Measurements from ENCODE around the gene CD8A. TPM values are rescaled to one million over a fixed set of nuclear protein-coding genes. Genes with fewer than 3 reads are reported as not detected.

The CD8A gene
- polyA plus RNA-seq, 3 donors = 0.62 to 4.1 (median 1.7) TPM

- WGBS, 3 donors = 92 to 95% (median 93%) methylated on average over 4 of the region's 4 CpGs
- H3K27ac ChIP-seq (ENCODE audit: low read depth, low read length) = no peak overlapping the region
Measured at GRCh38 chr2:86818114-86818801, 27.5 kb upstream of the CD8A start.

- WGBS, 3 donors = 29 to 63% (median 60%) methylated on average over 1 of the region's 1 CpG
- no peak overlapping the region for H3K27ac ChIP-seq (ENCODE audit: low read depth, low read length)
Measured at GRCh38 chr2:86815611-86816010, 24.9 kb upstream of the CD8A start.

DNA sequence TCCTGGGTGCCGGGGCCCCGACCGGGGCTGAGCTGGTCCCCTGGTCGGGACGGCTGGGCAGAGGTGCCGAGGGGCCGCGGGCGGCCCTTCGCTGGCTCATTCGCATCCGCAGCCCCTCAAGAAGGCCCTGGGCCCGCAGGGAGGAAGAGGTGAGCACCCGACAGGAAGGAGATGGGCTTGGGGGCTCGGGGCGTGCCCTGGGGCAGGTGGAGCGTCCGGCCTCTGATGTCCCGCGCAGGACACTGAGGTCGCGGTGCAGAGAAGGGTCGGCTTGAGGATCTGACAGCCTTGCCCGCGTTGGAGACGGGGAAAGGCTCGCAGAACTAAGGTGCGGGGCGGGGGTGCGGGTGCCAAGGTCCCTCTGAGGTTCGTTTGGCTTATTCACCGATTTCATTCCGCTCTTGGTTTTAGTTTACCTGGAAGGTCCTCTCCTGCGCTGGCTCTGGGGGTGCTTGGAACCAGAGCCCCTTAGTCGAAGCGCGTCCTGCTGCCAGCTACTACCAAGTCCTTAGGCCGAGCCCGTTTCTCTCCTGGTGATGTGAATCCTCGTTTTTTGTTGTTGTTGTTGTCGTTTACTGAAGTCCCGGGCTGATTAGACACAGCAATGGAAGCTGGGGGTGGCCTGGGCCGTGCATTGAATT is 18.9 kb upstream of the CD8A start:
- no peak overlapping the region for H3K27ac ChIP-seq (ENCODE audit: low read depth, low read length)
- 24 to 32% (median 30%) methylated on average over 37 to 43 of the region's 43 CpGs for WGBS, 3 donors

DNA sequence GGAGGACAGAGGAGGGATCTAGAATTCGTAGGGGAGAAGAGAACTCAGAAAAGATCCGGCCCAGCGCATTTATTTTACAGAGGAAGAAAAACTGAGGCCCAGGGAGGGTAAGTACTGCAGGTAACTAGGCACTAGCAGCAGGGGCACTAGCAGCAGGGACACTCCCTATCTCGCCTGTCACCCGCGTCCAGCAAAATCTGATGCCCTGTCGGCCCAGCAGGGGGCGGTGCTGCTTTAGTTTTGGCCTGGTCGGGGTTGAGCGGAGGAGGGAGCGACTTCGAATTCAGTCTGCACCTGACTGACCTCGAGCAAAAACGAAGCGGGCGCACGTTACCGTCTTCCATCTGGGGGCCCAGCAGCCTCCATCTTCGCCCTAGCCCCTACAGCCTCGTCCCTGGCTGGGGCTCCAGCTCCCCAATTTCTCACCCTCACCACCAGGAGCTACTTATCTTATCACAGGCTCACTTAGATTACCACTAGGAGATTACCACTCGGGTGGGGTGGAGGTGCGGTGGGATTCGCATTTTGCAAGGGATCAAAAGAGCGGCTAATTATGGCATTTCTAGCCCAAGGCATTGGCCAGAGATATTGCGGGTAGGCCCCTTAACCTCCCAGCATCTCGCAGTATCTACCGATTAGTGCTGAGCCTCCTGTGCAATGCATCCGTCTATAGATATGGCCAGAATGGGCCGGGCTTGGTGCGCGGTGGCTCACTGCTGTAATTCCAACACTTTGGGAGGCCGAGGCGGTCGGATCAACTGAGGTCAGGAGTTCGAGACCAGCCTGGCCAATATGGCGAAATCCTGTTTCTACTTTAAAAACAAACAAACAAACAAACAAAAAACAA is 17.8 kb upstream of the CD8A start:
- 10 to 18% (median 13%) methylated on average over 36 of the region's 36 CpGs for WGBS, 3 donors

GRCh38 chr2:86807468-86808275 is 17.0 kb upstream of the CD8A start:
- no peak overlapping the region for H3K27ac ChIP-seq (ENCODE audit: low read depth, low read length)
- WGBS, 3 donors = 0 to 2% (median 1%) methylated on average over 51 of the region's 51 CpGs

More for the DNA sequence above, 17.8 kb upstream of the CD8A start:
- no peak overlapping the region for H3K27ac ChIP-seq (ENCODE audit: low read depth, low read length)

DNA sequence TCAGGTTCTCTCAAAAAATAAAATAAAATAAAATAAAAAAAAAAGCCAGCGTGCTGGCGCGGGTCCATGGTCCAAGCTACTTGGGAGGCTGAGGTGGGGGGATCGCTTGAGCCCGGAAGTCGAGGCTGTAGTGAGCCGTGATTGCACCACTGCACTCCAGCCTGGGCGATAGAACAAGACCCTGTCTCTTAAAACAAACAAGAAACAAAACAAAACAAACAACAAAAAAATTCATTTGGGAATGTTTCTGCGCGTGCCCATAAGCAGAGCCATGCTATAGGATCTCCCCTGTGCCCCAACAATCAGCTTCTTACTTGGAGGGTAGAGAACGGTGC is 16.4 kb upstream of the CD8A start:
- 31 to 36% (median 34%) methylated on average over 11 of the region's 11 CpGs for WGBS, 3 donors
- no peak overlapping the region for H3K27ac ChIP-seq (ENCODE audit: low read depth, low read length)

GRCh38 chr2:86806059-86806857 is 15.5 kb upstream of the CD8A start:
- 78 to 83% (median 80%) methylated on average over 21 of the region's 21 CpGs for WGBS, 3 donors
- no peak overlapping the region for H3K27ac ChIP-seq (ENCODE audit: low read depth, low read length)

GRCh38 chr2:86800856-86801567 is 10.3 kb upstream of the CD8A start:
- no peak overlapping the region for H3K27ac ChIP-seq (ENCODE audit: low read depth, low read length)
- 81 to 85% (median 82%) methylated on average over 2 of the region's 2 CpGs for WGBS, 3 donors

DNA sequence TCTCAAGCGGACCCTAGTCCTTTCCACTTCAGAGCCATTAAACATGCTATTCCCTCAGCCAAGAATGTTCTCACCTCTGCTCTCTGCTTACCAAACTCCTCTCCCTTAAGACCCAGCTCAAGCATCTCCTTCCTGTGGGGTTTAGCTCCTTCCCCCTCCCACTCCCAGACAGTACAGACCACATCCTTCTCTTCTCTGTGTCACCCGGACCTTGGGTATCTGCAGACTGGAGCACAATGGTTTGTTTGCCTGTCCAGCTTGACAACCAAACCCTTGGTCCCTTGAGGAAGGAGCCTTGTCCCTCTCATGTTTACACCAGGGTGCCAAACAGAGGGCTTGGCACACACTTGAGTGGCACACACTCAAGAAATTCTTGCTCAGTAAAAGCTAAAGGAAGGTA is 4.1 kb upstream of the CD8A start:
- no peak overlapping the region for H3K27ac ChIP-seq (ENCODE audit: low read depth, low read length)
- 63 to 80% (median 72%) methylated on average over 2 of the region's 2 CpGs for WGBS, 3 donors

- no peak overlapping the region for H3K27ac ChIP-seq (ENCODE audit: low read depth, low read length)
- 72 to 81% (median 78%) methylated on average over 4 of the region's 4 CpGs for WGBS, 3 donors
Measured at GRCh38 chr2:86793752-86794151, 3.0 kb upstream of the CD8A start.

- WGBS, 3 donors = 33 to 49% (median 43%) methylated on average over 7 of the region's 7 CpGs
- H3K27ac ChIP-seq (ENCODE audit: low read depth, low read length) = no peak overlapping the region
Measured at GRCh38 chr2:86791573-86791972, 860 bp upstream of the CD8A start.

GRCh38 chr2:86790134-86790675 is 508 bp downstream of the CD8A start:
- no peak overlapping the region for H3K27ac ChIP-seq (ENCODE audit: low read depth, low read length)
- WGBS, 3 donors = 4 to 8% (median 5%) methylated on average over 40 of the region's 40 CpGs

GRCh38 chr2:86789687-86790133 is 1.0 kb downstream of the CD8A start:
- no peak overlapping the region for H3K27ac ChIP-seq (ENCODE audit: low read depth, low read length)
- WGBS, 3 donors = 6 to 13% (median 8%) methylated on average over 38 to 40 of the region's 40 CpGs

- 4 to 7% (median 5%) methylated on average over 63 to 64 of the region's 64 CpGs for WGBS, 3 donors
- H3K27ac ChIP-seq (ENCODE audit: low read depth, low read length) = no peak overlapping the region
Measured at GRCh38 chr2:86788881-86789686, 1.6 kb downstream of the CD8A start.

DNA sequence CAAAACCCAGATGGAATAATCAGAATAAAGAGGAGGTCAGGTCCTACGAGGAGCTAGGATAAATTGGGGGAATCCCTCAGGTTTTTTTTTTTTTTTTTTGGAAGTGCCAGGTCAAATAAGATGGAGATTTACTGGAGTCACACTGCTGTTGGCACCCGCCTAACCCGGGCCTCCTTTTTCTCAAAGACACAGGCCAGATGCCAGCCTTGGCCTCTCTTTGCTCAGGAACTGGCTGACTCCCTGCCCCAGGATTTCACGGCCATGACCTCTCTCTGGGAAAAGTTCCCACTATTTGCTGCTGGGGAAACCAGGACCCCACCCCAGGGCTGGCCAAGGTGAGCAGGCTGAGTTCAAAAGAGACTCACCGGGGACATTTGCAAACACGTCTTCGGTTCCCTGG is 2.5 kb downstream of the CD8A start:
- H3K27ac ChIP-seq (ENCODE audit: low read depth, low read length) = no peak overlapping the region
- 37 to 53% (median 42%) methylated on average over 7 of the region's 7 CpGs for WGBS, 3 donors

- WGBS, 3 donors = 4 to 7% (median 7%) methylated on average over 2 of the region's 2 CpGs
- no peak overlapping the region for H3K27ac ChIP-seq (ENCODE audit: low read depth, low read length)
Measured at GRCh38 chr2:86787736-86788135, 3.0 kb downstream of the CD8A start.

All from adipose tissue (tissue), 3 donors.